Fibroblast of villous mesenchyme (primary cell): ENCODE results near the gene UBE2I. TPM values are rescaled to one million over a fixed set of nuclear protein-coding genes. Genes with fewer than 3 reads are reported as not detected.

Source experiments
- DNase-seq: peaks from one replicate; pipeline ENCODE4 v3.0.0-alpha.2; 2010; ENCODE audit warnings: low read depth
- H3K4me3 ChIP-seq: 2 replicates; pipeline ENCODE4 v1.5.1; 2011; ENCODE audit warnings: low read depth, mild to moderate bottlenecking, low read length
- CTCF ChIP-seq: IDR thresholded peaks from 2 replicates; pipeline ENCODE4 v1.5.1; 2012; ENCODE audit warnings: low read depth, mild to moderate bottlenecking, low read length; ENCODE audit not compliant: insufficient read depth
- total RNA-seq: library from RNA; depleted of rRNA; stranded (reverse); fragments of >200 nt; gene quantifications from 2 replicates; pipeline ENCODE4 v1.2.3, GENCODE V29; 2012

The UBE2I gene
- total RNA-seq, 1 donor: 44.9 TPM

GRCh38 chr16:1272453-1273198 lies 36.8 kb upstream of the UBE2I start:
- H3K4me3 ChIP-seq: no peak overlapping the region
- DNase-seq: no peak
- TF ChIP-seq CTCF: no peak

- H3K4me3 ChIP-seq: no peak overlapping the region
- no peak for DNase-seq
- TF ChIP-seq CTCF: no peak
Measured at GRCh38 chr16:1273816-1274215, 35.6 kb upstream of the UBE2I start.

- DNase-seq: no peak
- no peak overlapping the region for H3K4me3 ChIP-seq
- TF ChIP-seq CTCF: no peak
Measured at GRCh38 chr16:1274767-1275166, 34.7 kb upstream of the UBE2I start.

GRCh38 chr16:1275791-1276579 lies 33.5 kb upstream of the UBE2I start:
- no peak overlapping the region for H3K4me3 ChIP-seq
- no peak for TF ChIP-seq CTCF
- no peak for DNase-seq

GRCh38 chr16:1276580-1276878 lies 32.9 kb upstream of the UBE2I start:
- DNase-seq: no peak
- TF ChIP-seq CTCF: no peak
- no peak overlapping the region for H3K4me3 ChIP-seq

GRCh38 chr16:1277151-1277598 lies 32.3 kb upstream of the UBE2I start:
- DNase-seq: no peak
- no peak for TF ChIP-seq CTCF
- H3K4me3 ChIP-seq: no peak overlapping the region
